DMS153 (cell line): ENCODE data around the gene SLC7A14.

ENCODE experiments used
- DNase-seq: peaks from one replicate; lab custom pipeline; 2025; lab: John Stamatoyannopoulos, UW

The SLC7A14 gene

DNA sequence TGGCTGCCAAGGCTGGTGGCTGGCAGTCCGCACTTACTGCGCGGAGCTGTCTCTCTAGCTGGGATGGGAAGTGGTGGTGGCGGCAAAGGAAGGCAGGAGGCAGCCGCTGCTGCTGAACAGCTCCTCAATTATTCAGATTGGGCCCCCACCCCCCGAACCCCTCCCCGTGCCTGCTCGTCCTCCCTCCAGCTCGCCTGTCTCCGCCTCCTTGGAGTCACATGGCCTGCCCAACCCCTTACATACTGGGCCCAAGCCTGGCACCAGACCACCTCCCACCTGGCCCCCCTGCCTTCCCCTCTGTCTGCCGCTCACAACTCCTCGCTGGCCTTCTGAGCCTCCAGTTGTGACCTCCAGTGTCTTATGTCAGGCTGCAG lies at the start of gene SLC7A14:
Gene SLC7A14 (minus strand): TSS at position 139 of the 374 bp plus-strand sequence. CDS start 59,139 bp downstream, outside the sequence.
- peak; percentile 16 for DNase-seq

DNA sequence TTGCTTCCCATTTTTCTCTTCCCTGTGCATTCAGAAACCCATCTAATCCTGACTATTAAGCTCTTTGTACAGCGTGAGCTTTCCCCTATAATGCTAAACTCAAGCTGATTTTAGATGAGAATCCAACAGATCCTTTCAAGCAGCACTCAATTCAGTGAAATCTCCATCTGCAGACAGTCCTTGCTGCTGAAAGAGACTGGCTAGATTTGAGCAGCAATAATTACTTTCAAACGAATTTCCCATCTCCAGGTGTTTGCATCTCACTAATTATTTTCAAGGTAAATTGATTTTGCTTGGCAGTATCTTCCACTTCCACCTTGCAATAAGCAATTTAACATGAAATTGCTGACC lies 49.5 kb upstream of the SLC7A14 start:
- no peak for DNase-seq

DNA sequence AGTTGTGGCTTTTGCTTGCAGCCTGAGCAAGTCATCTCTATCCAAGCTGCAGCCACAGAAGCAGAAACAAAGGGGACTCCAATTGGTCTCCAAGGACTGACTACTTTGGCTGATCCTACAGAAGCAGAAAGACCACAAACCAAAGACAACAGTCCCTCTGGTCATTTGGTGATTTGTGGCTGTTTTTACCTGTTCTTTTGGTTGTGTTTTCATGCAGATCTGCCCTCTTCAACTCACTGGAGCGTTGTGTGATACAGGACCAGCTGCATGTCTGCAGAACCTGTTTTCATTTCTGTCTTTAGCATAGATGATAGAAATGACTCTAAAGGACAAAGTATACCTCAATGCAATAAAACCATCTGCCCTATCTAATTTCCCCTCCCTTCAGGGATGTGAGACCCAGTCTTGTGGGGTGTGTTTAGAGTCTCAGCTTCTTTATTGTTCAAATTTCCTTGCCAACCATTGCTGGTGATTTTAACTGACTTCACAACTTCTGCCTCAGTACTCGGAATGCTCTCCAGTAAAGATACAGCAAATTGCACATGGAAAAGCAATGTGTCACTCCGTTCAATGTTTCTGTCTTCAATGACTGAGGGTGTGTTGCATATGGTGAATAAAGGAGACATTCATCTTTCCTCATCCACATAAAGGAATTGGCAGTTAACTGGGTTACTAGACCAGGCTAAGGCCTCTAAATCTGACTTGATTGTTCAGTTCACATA lies 48.9 kb upstream of the SLC7A14 start:
- no peak for DNase-seq

DNA sequence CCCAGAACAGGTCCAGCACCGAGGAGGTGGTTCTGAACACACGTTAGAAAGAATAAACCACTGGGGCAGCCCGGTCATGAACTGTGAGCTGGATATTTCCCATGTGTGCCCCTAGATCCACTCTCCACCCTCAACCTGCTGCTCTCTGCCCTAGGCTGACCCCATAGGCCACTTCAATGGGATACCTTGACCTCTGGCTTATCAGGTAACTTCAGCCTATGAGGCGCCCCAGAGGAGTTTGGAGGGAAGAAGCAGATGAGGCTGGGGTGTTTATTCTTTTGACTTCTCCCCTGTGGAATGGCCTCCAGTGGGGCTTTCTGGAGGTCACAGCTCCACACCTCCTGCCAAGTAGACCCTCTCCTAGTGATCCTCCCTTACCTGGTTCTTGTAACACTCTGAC lies 47.7 kb upstream of the SLC7A14 start:
- DNase-seq, result no peak

DNA sequence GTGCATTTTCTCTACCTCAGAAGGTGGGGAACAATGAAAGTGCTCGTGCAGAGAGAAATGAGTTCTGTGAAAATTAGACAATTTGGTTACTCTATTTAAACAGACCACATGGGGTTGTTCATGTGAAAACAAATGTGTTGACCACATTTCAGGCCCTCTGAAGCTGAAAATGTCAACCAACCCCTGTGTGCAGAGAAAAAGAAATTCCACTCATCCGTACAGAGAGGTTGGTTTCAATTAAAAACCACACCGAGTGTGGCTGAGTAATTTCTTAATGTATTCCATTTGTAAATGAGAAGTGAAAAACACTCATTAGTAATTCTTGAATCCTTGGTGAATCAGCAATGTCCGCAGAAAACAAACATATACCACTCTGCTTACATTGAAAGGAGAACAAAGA lies 46.9 kb upstream of the SLC7A14 start:
- no peak for DNase-seq

DNA sequence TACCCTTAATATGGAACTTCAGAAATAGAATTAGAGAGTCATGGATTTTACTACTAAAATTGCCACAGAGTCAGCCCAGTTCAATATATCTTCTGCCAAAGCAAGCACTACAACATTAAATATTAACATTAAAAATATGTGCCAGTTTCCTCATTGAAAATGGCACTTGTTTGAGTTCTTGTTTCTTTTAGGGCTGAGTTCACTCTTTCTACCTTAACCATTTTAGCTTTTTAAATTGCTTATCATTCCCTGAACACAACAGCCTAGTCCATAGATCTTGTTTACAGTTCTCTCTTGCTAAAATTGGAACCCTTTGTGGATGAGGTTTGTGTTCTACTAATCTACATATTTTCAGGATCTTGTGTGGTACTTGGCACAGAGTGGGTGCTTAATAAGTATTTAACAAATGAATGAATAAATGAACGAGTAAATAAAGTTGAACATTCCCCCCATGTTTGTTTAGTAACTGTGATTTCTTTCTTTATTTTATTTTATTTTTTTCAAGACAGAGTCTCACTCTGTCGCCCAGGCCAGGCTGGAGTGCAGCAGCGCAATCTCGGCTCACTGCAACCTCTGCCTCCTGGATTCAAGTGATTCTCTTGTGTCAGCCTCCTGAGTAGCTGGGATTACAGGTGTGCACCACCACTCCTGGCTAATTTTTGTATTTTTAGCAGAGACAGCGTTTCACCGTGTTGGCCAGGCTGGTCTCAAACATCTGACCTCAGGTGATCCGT lies 46.0 kb upstream of the SLC7A14 start:
- DNase-seq, result no peak

DNA sequence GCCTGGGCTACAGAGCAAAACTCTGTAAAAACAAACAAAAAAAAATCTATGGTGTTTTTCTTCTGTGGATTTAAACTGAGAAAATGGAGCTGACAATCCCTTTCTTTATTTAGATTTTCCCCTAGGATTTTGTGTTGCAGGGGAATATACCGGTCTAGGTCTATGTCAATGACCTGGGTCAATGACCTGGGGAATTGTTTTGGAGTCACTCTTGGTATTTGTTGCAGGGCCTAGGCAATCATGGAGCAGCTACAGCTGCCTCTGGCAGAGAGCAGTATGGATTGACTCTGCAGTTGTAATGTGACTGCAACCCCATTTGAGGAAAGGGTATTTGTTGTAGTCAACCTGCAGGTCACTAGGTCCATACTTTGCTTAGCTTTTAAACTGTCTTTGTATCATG lies 37.6 kb upstream of the SLC7A14 start:
- DNase-seq, result no peak

DNA sequence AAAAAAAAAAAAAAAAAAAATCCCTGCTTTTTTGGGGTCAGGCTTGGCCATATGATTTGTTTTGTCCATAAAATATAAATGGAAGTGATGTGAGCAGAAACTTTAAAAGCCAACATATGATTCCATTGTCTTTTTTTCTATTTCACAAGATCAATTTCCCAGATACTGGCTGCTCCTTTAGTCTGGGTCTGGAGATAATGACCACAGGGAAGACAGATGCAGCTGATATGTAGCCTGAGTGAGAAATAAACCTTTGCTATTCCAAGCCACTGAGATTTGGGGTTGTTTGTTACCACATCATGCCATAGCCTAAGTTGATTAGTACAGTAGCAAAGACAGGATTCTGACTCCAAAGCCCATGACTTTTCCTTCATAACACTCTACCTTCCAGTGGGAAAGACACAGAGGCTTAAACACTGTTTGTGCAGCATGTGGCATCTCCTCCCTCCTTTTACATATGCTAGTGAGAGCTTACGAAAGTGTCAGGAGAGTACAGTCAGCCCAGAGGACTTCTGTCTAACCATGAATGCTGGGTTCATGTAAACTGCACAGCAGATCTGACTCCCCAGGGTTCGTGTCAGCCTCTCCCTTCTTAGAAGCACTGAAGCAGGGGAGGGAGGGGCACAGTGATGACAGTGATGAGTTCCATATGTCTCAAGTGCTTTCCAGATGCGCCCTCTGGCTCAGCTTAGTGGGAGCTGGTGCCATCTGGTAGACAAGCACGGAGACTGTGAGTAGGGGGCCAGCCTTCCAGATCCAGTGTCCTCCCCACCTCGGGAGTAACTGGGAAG lies 36.7 kb upstream of the SLC7A14 start:
- no peak for DNase-seq

DNA sequence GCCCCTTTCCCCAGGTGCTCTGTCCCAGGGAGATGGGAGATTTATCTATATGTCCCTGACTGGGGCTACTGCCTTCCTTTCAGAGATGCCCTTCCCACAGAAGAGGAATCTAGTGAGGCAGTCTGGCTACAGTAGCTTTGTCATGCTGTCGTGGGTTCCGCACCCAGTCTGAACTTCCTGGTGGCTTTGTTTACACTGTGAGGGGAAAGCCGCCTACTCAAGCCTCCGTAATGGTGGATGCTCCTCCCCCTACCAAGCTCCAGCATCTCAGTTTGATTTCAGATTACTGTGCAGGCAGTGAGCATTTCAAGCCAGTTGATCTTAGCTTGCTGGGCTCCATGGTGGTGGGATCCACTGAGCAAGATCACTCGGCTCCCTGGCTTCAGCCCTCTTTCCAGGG lies 35.4 kb upstream of the SLC7A14 start:
- no peak for DNase-seq

DNA sequence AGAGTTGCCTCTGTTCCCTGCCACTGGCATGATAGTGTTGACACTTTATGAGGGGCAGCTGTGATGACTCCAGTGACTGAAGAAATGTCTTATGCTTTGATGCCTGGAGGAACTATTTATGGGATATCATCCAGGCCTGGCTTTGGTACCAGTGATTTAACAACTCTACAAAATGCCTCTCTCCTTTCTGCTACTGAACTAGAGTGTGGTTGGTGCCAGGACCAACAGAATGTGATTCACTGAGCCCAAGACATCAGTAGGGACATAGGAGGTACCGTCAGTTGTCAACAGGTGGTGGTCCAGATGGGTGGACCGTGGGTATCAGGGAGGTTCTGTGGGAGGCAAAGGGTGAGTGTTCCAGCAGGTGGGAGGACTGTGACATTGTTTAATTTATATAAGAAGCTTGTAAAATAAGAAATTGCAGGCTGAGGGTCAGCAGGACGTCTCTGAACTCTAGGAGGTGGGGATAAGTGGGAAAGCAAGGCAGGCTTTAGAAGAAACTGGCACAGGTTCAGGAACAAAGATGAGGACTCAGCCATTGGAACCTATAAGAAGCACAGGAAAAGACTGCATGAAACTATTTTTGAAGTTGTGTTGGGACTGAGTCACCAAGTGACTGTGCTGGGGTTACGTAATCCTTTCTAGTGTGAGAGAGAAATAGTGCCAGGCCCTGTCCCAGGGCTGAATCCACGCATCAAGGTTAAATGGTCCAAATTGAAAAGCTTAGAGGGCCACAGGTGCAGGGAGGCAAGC lies 28.5 kb upstream of the SLC7A14 start:
- no peak for DNase-seq

DNA sequence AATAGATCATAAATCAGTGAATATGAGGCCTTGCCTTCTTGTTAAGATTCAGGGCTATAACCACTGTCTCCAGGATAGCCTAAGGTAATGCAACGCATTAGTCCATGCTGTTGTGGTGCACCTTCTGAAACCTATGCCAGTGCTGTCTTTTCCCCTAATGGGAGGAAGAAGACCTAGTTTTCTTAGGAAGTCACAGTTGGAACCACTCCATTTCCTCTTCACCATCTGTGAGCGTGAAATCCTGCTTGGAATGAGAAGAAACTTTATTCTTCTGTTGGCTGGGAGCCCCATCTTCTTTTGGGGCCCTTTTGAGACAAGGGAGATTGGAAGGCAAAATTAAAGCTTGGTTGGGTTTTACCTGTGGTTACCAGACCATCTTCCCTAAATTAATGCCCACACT lies 25.9 kb upstream of the SLC7A14 start:
- DNase-seq, result no peak

DNA sequence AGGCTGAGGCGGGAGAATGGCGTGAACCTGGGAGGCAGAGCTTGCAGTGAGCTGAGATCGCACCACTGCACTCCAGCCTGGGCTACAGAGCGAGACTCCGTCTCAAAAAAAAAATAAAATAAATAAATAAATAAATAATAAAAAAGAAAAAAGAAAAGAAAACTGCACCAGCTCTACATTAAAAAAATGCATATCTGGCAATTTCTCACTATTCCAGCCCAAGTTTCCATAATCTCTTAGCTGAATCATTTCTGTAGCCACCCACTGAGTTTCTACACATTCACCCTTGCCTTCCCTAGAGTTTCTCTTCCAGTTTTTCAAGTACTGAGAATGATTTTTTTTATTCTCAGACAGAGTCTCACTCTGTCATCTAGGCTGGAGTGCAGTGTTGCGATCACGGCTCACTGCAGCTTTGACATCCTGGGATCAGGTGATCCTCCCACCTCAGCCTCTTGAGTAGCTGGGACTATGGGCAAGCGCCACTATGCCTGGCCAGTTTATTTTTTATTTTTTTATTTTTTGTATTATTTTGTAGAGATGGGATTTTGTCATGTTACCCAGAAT lies 24.5 kb upstream of the SLC7A14 start:
- no peak for DNase-seq

DNA sequence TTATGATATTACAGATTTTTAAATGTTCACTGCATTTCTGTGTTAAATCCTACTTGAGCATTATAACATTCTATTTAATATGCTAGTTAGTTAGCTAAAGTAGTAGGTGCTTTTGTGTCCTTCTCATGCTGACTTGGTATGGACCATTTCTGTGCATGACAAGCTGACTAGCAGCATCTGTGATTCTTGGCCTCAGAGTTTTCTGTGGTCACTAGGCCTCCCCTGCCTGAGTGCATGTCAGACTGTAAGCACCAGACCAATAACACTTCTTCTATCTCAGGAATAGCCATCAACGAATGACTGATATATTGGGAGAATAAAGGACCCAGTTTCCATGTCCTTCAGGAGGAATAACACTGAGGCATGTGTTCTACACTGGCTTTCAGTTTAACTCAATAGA lies 22.6 kb upstream of the SLC7A14 start:
- DNase-seq, result no peak

DNA sequence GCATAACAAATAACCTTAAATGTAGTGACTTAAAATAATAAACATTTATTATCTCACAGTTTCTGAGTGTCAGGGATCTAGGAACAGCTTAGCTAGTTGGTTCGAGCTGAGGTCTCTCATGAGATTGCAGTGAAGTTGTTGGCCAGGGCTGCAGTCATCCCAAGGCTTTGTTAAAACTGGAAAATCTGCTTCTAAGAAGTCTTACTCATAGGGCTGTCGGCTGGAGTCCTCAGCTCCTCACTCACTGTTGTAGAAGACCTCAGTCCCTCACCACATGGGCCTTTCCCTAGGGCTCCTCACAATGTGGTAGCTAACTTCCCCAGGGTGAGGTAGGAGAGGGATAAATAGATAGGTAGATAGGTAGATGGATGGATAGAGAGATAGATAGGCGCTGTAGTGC lies 20.8 kb upstream of the SLC7A14 start:
- DNase-seq, result no peak

DNA sequence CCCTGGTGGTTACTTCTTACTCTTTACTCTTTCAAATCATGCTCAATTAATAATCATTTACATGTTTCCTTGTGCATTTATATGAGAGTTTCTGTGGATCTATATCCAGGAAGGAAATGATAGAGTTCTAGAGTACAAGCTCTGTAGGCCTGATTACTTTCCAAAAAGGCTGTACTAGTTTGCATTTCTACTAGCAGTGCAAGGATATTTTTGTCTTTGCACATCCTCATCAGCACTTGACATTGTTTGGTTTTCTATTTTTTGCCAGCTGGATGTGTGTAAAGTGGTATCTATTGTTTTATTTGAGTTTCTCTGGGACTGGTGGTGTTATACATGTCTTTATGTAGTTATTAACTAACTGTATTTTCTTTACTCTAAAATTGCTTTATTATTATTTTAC lies 19.6 kb upstream of the SLC7A14 start:
- DNase-seq, result no peak

DNA sequence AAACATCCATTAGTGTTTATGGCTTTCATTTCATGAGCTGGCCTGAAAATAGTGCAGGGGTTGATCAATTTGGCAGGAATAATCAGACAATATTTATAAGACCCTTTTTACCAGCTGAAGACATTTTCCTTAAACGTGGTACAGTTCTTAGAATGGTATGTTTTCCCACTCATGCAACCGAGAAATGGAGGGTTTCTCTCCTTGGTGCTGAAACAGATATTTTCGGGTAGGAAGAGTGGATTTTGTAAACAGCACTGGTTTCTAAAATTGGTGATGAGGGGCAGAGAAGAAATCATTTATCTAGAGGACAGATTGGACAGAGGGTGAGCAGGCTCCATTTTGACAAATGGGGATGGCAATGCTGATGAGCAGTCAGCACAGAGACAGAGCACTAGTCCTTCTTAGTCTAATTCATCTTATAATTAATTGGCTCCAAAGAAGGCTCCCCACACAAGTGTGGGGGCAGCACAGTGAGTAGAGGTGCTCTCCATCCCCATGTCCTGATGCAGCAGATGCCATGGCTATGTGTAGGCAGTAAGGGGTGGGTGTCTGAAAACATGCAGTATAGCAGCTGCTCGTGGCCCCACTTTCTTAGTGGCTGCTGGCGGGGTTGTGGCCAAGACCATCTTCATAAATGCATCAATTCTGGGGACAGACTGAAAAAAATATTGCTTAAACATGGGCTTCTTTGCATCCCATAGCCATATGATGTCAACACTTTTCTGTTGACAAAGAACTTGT lies 18.1 kb upstream of the SLC7A14 start:
- DNase-seq, result no peak

DNA sequence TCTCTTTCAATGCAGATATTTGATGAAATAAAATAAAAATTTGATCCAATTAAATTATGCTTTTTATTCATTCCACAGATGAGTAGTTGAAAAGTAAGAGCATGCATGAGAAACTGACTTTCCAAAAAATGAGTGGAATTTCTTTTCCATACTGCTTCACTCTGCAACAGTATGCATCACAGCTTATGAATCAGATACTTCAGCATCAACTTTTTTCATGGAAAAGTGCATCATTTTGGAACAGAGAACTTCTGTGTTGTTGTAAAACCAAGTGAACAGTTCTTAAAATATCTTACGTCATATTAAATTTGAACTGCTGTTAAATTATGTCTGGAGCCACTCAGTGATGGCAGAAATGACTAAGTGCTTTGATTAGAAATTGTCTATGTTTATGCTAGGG lies 16.7 kb upstream of the SLC7A14 start:
- DNase-seq, result no peak

DNA sequence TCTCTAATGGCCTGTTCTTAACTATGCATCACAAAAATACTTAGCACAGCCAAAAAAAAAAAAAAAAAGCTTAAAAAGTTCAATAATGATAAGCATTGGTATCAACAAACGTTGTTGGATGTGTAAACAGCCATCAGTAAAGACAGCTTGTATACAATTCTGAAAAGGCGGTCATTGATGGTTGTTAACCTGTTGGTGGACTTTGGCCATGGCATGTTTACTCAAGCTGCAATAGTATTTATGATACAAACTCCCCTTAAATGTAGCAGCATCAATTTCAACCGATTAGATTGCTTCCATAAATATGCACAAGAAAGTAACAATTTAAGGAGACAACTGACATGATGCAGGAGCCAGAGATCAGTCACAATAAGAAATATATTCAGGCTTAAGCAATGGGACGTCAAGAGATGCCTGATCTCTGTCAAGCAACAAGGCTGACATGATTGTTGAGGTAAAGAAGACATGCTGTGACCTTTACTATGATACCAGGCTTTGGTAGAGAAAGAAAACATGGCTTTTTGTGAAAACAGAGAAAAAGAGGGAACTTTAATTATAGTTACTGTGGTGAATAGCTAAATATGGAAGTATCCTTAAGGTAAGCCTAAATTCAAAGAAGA lies 14.2 kb upstream of the SLC7A14 start:
- no peak for DNase-seq

DNA sequence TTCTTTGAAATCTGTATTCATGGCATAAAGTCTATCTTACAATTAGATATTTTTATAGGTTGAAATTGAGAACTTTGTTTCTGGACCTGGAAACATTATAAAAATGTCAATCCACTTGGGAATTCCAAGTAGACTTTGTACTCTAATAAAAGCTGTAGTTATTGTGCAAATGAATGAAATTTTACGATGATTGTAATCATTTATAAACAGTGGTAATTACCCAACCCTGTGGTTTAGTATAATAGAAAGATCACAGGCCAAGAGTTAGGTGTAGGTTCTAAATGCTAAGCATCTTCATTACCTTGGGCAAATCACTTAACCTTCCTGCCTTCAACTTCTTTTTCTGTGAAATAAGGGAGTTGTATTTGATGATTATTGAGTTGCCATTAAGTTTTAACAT lies 13.2 kb upstream of the SLC7A14 start:
- no peak for DNase-seq

DNA sequence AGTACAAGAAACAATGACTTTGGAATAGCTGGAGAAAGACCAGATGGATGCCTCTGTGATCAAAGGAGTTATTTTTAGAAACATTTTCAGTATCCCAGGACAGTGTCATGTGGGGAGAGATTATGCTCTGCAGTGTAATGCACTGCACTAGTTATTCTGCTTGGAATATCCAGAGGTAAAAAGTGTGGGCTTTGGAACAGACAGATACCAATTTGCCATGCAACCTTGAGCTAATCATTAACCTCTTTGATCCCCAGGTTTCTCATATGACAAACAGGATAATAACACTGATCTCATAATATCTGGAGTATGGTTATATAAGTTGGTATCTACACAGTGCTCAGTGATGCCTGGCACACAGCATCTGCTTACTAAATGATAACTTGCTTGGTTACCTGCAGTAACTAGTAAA lies 12.2 kb upstream of the SLC7A14 start:
- DNase-seq, result no peak

DNA sequence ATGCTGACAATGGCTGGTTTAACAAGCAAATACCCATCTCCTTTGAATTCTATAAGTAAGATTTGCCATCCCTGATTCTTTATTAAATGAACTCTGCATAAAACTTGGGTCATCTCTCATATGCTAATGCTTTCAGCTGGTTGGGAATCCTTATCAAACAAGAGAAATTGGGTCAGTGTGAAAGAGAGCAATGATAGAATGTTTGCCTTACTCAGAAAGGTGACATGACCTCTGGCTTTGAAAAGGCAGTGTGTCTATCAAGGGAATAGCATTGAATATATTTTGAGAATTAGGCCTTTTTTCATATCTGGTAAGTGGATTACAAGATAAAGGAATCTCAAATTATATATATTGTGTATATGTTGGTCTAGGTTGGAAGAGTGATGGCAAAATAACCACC lies 8.7 kb upstream of the SLC7A14 start:
- DNase-seq, result no peak
